Measurements from ENCODE around the gene OR4D1.

Gene OR4D1

DNA sequence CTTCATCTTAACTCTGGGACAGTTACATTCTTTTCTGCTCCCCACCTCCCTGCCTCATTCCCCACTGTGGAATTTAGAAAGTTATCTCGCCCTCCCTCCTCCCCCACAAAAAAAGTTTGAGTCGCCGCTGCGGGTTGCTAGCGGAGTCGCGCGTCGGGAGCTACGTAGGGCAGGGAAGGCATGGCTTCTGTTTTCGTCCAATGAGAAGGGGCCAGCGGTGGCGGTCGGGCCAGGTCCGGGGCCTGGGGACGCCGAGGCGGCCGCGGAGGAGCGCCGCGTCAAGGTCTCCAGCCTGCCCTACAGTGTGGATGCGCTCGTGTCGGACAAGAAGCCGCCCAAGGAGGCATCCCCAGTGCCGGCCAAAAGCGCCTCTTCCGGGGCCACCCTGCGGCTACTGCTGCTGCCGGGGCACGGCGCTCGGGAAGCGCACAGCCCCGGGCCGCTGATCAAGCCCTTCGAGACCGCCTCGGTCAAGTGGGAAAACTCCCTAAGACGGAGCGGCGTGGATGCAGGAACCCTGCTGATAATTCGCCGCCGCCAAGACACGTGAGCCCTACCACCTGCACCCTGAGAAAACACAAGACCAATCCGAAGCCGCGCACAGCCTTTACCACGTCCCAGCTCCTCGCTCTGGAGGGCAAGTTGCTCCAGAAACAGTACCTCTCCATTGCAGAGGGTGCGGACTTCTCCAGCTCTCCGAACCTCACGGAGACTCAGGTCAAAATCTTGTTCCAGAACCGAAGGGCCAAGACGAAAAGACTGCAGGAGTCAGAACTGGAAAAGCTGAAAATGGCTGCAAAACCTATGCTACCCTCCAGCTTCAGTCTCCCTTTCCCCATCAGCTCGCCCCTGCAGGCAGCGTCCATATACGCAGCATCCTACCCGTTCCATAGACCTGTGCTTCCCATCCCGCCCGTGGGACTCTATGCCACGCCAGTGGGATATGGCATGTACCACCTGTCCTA lies 8.9 kb downstream of the OR4D1 start:
- peak; percentile 36 for DNase-seq

DNA sequence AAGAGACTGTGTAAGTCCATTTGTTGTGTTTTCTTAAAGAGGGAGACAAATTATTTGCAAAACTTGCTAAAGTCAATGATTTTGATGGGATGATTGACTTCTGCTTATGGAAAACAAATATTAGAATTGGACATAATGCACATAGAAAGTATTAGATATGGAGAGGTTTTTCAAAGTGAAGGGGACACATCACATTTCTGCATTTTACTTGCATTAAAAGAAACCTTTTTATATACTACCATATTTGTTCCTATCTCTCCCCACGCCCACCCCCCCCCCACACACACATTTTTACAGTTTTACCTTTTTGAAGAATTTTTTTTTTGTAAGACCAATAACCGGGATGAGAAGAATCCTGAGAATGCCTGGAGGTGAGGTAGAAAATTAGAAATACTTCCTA lies 10.0 kb downstream of the OR4D1 start:
- DNase-seq: no peak

DNA sequence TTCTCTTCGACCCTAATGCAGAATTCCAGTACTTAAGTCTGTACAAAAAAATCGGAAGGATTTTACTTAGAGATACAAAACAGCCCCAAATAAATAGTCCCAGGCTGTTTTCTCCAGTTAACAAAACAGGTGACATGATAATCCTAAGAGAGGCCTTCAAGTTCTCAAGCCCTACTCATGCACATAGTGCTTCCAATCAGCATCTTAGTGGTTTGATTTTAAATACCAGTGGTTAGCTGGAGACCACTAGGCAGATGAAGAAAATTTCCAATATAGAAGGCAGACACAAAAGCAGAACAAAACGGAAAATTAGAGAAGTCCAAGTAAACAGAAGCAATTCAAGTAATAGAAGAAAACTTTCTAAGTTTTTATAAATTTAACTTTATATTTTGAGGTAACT lies 13.4 kb downstream of the OR4D1 start:
- no peak for DNase-seq

DNA sequence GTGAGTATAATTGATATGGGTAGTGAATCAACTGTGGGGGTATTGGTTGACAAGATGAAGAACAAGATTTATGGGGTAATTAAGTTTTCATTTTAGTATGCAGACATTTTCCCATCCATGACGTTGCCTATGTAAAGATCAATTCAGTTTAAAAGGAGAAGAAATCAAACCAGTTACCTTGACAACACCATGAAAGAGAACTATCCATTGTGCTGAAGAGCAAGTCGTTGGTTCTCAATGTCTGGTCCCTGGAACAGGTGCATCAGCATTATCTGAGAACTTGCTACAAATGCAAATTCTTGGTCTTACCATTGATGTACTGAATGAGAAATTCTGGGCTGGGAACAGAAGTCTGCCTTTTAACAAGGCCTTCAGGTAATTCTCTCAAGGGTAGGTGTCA lies 17.8 kb downstream of the OR4D1 start:
- no peak for DNase-seq

DNA sequence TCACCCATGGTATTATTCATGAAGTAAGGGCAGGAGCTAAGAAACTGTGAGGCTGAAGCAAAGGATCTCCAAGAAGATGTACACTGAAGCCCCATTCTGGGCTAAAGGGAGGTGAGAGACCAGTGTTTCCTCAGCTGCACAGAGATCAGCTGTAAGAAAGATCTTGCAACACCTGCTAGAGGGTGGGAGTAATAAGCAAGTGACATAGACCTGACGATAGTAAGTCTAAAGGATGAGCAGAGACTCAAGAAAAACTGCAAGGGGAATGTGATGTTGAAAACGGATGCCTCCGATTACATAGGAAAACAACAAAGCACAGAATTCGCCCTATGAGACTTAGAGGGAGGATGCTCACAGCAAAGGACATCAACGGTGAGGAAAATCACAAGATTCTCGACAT lies 18.5 kb downstream of the OR4D1 start, which contains the start of gene OR4D2:
OR4D2 (plus strand) TSS at position 301 of the 400 bp plus-strand sequence. CDS start 2,674 bp downstream, outside the sequence.
- no peak for DNase-seq

DNA sequence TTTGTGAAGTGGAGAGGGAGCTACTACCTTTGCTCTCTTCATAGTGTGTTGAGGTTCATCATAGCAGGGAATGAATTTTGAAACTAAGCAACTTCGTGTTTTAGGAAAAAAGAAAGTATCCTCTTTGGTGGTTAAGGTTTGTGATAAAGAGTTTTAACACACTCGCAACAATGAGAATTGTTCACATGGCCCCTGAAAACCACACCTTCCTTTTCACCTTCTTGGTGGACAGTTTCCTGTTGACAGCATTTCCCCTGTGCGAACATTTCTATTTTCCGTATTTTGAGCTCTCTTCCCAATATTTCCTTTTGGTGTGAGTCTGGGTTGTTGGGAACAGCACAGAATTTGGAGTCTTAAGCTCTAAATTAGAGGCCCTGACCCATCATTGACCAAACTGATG lies 22.4 kb downstream of the OR4D1 start:
- no peak for DNase-seq

DNA sequence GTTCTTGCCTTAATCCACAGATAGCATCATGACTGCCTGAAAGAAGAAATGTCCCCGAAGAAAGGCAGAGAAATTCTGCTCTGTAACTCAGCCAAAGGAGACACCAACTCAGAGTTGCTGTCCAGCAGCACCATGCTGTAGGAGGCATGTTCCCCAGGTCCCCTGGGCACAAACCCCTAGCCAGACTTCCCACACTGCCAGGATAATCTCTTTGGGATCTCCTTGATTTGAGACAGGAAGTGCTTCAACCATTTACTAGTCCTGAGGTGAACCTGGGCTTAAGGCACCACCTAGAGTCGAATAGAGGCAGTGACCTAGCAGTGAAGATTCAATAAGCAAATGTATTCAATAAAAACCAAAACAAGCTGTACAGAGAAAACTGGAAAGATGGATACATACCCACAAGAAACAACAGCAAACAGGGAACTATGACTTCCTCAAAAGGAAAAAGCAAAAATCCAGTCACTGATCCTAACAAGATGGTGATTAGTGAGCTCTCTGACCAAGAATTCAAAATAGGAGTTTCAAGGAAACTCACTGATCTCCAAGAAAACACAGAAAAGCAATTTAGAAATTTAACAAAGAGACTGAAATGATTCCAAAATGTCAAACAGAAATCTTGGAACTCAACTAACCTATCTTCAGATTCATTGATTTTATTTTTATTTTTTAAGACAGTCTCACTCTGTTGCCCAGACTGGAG lies 24.3 kb downstream of the OR4D1 start:
- no peak for DNase-seq

DNA sequence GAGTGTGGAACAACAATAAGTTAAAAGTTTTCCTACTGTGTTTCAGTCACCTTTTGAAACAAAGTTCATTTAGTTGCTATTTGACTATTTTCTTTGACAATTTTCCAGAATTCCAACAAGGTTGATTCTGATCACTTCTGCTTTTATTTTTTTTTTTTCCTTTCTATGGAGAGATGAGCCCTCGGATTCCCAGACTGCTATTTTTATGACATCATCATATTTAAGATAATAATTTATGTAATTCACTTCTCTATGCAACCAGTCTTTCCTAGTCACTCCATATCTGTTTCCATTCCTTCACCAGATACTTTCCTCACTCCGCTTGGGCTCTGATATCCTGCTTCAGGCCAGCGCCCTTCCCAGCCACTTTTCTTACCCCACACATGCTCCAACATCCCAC lies 26.7 kb downstream of the OR4D1 start:
- DNase-seq: no peak

DNA sequence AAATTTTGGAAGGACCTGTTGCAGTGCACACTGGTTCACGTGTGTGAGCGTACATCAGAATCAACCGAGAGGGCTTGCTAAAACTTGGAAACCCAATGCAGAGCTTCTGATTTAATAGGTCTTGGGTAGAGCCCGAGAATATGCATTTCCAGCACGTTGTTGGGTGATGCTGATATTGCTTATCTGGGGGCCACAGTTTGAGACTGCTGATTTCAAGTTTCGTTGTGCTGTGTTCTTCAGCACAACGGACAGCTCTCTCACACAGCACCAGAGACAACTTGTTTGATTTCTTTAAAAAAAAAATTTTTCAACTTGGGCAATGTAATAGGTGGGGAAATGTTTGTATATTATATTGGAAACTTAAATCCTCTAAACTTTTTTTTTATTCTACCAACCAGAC lies 28.0 kb downstream of the OR4D1 start:
- DNase-seq: no peak

DNA sequence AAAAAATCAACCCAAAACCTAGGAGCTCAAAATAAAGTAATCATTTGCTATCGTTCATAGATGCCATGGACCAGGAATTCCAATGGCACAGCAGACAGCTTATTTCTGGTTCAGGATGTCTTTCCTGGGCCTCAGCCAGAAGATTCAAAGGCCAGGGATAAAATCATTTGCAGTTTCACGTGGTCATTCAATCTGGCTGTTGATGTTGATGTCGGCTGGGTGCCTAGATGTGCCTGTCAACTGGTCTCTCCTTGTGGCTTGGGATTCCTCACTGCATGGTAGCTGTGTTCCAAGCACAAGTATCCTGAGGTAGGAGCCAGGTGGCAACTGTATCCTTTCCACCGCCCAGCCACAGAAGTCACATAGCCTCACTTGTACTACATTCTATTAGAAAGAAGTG lies 33.6 kb downstream of the OR4D1 start:
- no peak for DNase-seq

DNA sequence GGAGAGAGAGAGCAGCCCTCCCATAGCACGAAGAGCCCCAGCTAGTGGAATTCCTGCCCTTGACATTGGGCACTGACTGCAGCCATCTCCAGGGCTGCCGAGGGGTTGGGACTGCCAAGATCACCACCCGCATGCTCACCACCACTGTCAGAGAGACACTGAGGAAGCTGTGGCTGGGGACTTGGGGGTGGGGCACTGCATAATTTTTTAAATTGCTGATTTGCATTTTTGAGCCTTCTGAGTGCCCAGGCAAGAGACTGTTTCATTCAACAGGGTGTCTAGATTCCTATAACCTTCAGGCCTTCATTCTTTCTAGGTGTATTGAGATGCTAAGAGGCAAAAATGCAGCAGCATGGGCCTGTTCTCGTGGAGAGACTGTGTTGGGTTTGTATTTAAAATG lies 35.3 kb downstream of the OR4D1 start:
- no peak for DNase-seq

DNA sequence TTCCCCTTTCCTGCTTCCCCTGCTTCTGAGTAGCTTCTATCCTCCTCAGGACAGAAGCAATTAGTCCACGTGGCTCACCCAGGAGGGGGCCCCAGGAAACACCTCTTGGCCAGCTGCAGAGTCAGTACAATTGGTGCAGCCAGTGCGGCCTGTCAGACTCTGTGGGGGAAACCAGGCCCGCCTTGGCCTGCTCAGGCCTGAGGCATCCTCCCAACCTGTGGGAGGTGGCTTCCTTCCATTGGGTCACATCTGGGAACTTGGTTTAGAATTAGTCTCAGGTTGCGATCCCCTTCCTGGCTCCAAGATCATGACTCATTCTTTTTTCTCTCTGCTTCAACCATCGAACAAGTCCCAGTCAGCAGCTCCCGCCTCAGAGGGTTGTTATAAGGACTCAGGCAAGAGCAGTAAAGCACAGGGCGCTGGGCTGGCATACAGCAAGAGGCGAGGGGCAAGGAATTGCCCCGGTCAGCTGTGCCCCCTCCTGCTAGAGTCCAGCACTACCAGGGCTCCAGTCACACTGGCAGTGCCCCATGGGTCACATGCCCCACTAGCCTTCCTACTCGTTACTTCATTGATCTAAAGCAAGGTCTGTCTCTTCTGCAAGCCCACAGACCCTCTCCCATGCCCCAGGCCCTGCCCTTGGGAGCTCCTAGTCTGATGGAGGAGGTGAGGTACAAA lies 36.3 kb downstream of the OR4D1 start:
- no peak for DNase-seq

DNA sequence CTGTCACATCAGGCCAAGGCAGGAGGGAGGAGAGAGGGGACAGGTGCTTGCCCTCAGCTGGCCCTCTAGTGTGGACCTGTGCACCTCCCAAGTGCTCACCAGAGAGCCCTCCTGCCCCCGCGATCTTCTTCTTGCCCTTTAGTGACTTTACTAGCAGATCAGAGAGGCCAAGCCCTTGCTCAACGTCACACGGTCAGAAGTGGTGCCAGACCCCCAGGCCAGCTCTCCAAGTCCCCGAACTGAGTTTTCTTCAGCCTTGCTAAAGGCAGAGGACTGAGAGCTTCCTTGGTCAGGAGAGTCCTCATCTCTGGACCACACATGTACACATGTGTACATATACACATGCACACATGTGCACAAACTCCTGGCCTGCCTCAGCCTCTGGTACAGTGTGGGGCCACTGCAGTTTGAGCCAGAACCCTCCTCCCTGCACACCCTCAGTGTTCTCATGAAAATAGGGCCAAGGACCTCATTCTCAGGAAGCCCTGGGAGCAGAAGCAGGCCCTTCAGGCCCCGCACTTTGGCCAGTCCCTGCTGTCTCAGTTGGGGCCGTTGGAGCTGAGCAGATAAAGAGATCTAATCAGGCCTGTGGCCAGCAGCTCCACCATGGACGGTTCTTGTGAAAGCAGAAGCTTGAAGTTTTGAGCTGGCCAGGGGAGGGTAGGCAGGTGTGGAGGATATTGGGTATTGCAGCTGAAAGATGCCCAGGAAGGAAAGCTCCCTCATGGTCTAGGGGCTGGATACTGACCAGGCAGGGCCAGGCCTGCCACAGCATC lies 37.0 kb downstream of the OR4D1 start:
- no peak for DNase-seq

DNA sequence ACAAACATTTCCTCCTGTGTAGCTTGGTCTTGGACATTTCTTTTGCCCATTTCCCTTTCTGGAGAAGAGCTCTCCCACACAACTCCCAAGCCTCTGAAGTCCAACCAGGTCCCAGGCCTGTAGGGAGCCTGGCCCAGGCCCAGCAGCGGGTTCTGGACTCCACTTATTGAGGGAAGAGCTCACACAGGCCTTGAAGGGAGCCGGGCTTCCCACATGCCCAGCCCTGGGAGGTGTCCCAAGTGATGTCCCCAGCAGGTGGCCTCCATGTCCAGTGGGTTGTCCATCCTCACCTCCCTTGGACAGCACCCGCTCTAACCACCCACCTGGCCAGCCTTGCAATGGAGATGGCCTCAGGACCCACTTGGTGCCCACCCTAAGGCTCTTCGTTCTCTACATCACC lies 38.4 kb downstream of the OR4D1 start:
- DNase-seq: no peak

DNA sequence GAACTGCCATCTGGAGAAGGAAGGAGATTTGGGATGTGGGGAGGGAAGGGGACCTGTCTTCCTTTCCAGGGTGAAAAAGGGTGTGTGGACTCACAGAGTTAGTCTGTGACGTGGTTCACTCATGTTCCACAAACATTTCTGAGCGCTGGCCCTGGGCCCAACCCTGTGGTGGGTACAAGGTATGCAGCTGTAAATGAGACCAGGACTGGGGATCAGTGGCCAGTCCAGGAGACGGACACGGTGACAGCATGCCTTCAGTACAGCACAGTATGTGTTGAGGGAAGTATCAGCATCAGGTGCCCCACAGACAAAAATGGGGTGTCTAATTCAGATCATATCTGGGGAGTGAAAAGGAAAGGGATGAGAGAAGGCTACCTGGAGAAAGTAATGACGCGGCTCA lies 38.9 kb downstream of the OR4D1 start:
- DNase-seq: no peak

DNA sequence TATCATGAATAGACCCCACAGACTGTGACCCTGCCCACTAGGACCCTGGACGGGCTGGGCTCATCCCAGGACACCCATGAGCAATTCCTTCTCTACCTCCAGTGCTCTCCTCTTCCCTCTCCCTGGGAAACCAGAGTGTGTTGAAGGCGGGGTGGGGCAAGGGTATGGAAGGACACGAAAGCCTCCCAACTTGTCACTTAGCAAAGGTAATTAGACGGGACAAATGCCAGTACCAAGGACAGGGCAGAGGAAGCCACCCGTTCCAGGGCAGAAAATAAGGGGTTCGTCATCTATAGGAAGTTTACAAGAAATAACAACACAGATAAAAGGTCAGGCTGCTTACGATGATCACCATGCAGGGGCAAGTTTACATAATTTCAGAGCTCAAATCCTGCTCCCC lies 39.5 kb downstream of the OR4D1 start:
- no peak for DNase-seq

DNA sequence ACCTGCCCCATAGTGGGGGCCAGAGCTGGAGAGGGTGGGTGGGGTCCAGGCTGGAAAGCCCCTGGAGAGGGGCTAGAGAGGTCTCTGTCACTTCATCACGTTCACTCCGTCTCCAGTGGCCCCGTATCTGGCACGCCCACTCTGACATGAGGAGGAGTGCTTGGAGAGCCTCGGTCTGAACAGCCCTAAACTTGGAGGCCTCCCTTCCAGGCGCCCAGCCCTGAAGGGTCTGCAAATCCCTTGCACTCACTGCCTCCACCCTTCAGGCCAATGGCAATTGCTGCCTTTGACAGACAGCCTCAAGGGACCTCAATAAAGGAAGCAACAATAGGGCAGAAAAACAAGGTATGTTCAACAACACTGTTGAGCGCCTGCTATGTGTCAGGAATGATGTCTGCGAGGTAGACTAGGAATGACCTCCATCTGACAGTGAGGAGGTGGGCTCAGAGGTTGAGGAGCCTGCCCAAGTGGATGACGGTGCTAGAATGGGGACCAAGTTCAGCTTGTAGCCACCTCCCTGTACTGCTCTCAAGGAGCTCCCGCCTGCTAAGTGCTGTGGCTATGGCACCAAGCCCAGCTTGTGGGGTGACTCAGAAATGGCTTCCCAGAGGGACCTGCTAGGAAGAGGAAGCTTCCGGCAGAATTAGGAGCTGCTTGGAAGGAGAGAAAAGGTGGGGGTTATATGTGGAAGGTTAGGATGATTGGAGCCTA lies 41.4 kb downstream of the OR4D1 start:
- no peak for DNase-seq

DNA sequence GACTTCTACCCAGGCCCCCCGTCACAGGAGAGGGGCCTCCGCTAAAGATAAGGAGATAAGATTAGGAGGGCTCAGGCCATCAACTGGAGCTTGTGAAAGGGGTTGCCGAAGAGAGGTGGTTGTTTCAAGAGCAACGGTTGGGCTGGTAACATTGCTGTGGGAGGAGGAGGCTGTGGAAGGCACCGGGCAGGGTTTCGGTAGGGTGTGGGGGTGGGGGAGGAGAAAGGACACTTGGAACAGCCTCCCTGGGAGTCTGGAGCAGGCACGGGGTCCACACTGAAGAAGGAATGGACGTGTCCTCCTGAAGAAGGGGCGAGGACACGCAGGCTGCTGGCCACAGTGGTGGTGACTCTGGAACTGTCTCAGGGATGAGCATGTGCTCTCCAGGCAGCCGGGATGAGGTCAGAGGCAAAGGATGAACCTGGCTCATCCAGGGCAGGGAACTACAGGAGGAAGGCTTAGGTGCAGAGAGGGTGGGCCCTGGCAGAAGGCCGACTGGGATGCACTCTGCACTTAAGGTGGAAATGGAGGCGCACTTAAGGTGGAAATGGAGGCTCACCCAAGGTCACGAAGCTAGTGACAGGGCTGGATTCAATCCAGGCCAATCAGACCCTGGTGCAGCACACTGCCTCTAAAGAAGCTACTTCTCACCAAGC lies 43.2 kb downstream of the OR4D1 start:
- no peak for DNase-seq

DNA sequence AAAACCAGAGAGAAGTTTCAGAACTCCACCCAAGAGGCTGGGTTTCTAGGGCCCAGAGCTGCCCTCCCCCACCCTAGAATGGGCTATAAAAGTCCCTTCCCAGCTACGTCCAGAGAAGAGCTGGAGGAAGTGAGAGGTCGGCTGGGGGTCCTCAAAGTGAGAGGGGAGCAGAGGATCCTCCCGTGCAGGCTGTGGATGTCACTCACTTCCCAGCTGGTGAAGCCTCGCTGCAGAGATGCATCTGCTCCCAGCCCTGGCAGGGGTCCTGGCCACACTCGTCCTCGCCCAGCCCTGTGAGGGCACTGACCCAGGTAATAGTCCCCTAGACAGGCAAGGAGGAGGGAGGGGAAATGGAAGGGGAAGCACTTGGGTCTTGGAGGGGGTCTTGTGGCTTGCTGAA lies 44.4 kb downstream of the OR4D1 start, which contains the start of gene EPX:
EPX (plus strand) TSS at position 115 of the 400 bp plus-strand sequence; CDS start at position 236, 121 bp downstream.
- no peak for DNase-seq

DNA sequence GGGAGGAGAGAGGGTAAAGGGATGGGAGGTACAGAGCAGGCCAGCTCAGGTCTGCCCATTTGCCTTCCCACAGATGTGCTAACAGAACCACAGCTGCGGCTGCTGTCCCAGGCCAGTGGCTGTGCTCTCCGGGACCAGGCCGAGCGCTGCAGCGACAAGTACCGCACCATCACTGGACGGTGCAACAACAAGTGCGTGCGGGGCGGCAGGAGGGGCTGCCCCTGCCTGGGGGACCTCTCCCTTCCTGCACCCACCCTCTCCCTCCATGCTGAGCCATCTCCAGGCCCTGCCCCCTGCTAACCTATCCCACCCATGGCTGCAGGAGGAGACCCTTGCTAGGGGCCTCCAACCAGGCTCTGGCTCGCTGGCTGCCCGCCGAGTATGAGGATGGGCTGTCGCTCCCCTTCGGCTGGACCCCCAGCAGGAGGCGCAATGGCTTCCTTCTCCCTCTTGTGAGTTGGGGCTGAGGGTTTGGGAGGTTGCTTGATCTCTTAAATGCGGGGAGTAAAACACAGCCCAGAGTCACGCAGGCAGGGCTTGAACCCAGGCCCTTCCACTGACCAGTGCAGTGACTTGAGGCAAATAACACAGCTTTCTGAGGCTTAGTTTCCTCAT lies 45.6 kb downstream of the OR4D1 start:
- DNase-seq: no peak
